Measurements from ENCODE around the gene MRTFB. TPM values are rescaled to one million over a fixed set of nuclear protein-coding genes. Genes with fewer than 3 reads are reported as not detected.

MRTFB gene
- total and polyA plus RNA-seq, 11 donors, result 8.0 to 38.3 (median 25.3) TPM

- peak; percentile 7 to 67 (median 61) for ATAC-seq
- peaks cover 0 to 22% (median 8%) of the 10 kb centered on the region in 12 donors for H3K4me1 ChIP-seq
- no peaks in the 10 kb centered on the region for H3K27me3 ChIP-seq
- TF ChIP-seq CTCF (IDR thresholded peaks at IDR 0.05), result peak; percentile 4 to 60 (median 24)
- TF ChIP-seq POLR2A (IDR thresholded peaks at IDR 0.05), result no peak
- H3K9me3 ChIP-seq, result peaks cover 0 to 17% (median 12%) of the 10 kb centered on the region in 12 donors
- H3K36me3 ChIP-seq, result no peaks in the 10 kb centered on the region
- peak overlapping the region; percentile 11 to 90 (median 82) for H3K27ac ChIP-seq
- WGBS, 4 donors, result 0 to 1% (median 0%) methylated on average over 23 of the region's 23 CpGs
- intact Hi-C loops (cut with DNase I), result loop anchor here in 8 of 10 donors (1.0 to 10.0 kb wide), 5 partner anchors 138 to 364 kb away; partner anchors contain the start of gene ERCC4 (in 7 of the 8)
- H3K4me3 ChIP-seq, result peak overlapping the region; percentile 50 to 98 (median 89)
- peak in 1 of 5 donors; percentile 85 for DNase-seq
Measured at GRCh38 chr16:14284930-14285512, 213.9 kb downstream of the MRTFB start.

- intact Hi-C loops (cut with DNase I), result loop anchor here in 8 of 10 donors (1.0 to 10.0 kb wide), 5 partner anchors 138 to 365 kb away; partner anchors contain the start of gene ERCC4 (in 7 of the 8)
Measured at GRCh38 chr16:14285513-14286367, 214.6 kb downstream of the MRTFB start.

GRCh38 chr16:14286368-14287230 is 215.5 kb downstream of the MRTFB start:
- no peaks in the 10 kb centered on the region for H3K36me3 ChIP-seq
- ATAC-seq, result peak in 3 of 4 donors; percentile 23 to 65 (median 40)
- peak in 1 of 12 donors; percentile 2 for TF ChIP-seq CTCF (IDR thresholded peaks at IDR 0.05)
- TF ChIP-seq POLR2A (IDR thresholded peaks at IDR 0.05), result no peak

More at GRCh38 chr16:14285513-14286367, 214.6 kb downstream of the MRTFB start:
- H3K36me3 ChIP-seq, result no peaks in the 10 kb centered on the region
- ATAC-seq, result peak; percentile 85 to 96 (median 93)
- H3K4me1 ChIP-seq, result peaks cover 0 to 22% (median 8%) of the 10 kb centered on the region in 12 donors
- WGBS, 4 donors, result 1 to 2% (median 1%) methylated on average over 29 to 72 of the region's 72 CpGs
- H3K9me3 ChIP-seq, result peaks cover 0 to 19% (median 12%) of the 10 kb centered on the region in 12 donors
- H3K27me3 ChIP-seq, result no peaks in the 10 kb centered on the region
- peak; percentile 92 to 95 (median 93) for DNase-seq
- H3K4me3 ChIP-seq, result peak overlapping the region; percentile 50 to 98 (median 89)
- no peak for TF ChIP-seq CTCF (IDR thresholded peaks at IDR 0.05)
- peak in 1 of 2 donors; percentile 49 for TF ChIP-seq POLR2A (IDR thresholded peaks at IDR 0.05)
- peak overlapping the region; percentile 11 to 90 (median 82) for H3K27ac ChIP-seq

More at GRCh38 chr16:14286368-14287230, 215.5 kb downstream of the MRTFB start:
- DNase-seq, result peak in 1 of 5 donors; percentile 48
- Histone ChIP-seq H3K9me3 (peaks cover 0 to 19% (median 12%) of the 10 kb centered on the region in 12 donors), H3K27ac (peak overlapping the region in 11 of 12 donors; percentile 38 to 90 (median 82)), H3K4me1 (peaks cover 0 to 27% (median 8%) of the 10 kb centered on the region in 12 donors), H3K4me3 (peak overlapping the region; percentile 50 to 98 (median 89)), H3K27me3 (no peaks in the 10 kb centered on the region)
- 23 to 26% (median 24%) methylated on average over 20 to 31 of the region's 31 CpGs for WGBS, 4 donors
- intact Hi-C loops (cut with DNase I), result loop anchor here in 5 of 10 donors (5.0 to 10.0 kb wide), 3 partner anchors 139 to 364 kb away; partner anchors contain the start of gene ERCC4 (in 5 of the 5)
